VCaP (cell line): ENCODE results near the gene OR10A5.
A peak's percentile ranks its signal among the peaks of the same experiment; 100 is the strongest.
"Not testable (repeated sequence)": the region's sequence is repeated elsewhere in the genome, so short reads cannot be mapped to it uniquely, and the experiment has no call there.

ENCODE experiments used
- H3K27ac ChIP-seq: fragments of 450-650 bp; 2 replicates; pipeline ENCODE4 v1.5.1; 2017
- TF ChIP-seq, protein P1 (sequence below): fragments of 450-650 bp; conservative IDR thresholded peaks from 2 replicates; pipeline ENCODE4 v1.5.1; 2017; ENCODE audit warnings: mild to moderate bottlenecking, moderate library complexity

OR10A5 gene, protein sequence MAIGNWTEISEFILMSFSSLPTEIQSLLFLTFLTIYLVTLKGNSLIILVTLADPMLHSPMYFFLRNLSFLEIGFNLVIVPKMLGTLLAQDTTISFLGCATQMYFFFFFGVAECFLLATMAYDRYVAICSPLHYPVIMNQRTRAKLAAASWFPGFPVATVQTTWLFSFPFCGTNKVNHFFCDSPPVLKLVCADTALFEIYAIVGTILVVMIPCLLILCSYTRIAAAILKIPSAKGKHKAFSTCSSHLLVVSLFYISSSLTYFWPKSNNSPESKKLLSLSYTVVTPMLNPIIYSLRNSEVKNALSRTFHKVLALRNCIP

DNA sequence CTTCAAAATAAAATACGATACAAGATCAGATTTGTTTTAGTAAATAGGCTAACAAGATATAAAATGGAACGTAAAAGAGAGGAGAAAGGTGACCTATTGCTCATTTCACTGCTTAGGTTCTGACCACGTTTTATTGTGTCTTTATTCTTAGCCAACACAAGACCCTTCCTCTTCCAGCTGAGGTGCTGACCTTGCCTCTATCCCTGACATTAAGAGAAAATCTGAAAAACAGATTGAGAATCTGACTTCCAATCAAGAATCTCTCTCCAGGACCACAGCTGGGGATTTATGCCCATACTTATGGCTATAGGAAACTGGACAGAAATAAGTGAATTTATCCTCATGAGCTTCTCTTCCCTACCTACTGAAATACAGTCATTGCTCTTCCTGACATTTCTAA is at the start of gene OR10A5:
Gene OR10A5, plus strand, starts transcription at position 301 of the 400 bp plus-strand sequence. Its CDS starts 0 bp downstream, at position 301.
- no peak within 1 kb of the TSS for H3K27ac ChIP-seq

DNA sequence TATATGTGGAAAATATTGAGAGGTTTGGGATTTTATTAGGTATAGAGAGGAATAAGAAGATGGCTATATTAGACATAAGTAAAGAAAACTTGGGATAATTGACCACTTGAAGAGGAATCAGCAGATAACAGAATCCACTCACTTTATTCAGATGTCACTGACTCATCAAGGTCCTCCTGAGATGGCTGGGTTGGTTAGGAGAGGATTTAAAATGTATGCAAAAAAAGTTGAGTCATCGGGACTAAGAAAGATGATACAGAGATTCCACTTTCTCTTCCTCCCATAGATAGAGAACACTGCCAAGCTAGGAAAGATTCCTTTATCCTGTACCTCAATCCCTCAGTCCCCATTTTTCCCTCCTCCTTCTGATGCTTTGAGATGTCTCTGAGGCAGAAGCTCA is 46.1 kb upstream of the OR10A5 start, which contains the start of gene OR6A2:
Gene OR6A2, minus strand, starts transcription at position 288 of the 400 bp plus-strand sequence. CDS start 3,981 bp downstream, outside the sequence.
- TF ChIP-seq, protein P1, sequence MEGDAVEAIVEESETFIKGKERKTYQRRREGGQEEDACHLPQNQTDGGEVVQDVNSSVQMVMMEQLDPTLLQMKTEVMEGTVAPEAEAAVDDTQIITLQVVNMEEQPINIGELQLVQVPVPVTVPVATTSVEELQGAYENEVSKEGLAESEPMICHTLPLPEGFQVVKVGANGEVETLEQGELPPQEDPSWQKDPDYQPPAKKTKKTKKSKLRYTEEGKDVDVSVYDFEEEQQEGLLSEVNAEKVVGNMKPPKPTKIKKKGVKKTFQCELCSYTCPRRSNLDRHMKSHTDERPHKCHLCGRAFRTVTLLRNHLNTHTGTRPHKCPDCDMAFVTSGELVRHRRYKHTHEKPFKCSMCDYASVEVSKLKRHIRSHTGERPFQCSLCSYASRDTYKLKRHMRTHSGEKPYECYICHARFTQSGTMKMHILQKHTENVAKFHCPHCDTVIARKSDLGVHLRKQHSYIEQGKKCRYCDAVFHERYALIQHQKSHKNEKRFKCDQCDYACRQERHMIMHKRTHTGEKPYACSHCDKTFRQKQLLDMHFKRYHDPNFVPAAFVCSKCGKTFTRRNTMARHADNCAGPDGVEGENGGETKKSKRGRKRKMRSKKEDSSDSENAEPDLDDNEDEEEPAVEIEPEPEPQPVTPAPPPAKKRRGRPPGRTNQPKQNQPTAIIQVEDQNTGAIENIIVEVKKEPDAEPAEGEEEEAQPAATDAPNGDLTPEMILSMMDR, result no peak
- H3K27ac ChIP-seq, result no peak within 1 kb of the TSS

More for the DNA sequence above, at the start of gene OR10A5:
- TF ChIP-seq, protein P1, result no peak

DNA sequence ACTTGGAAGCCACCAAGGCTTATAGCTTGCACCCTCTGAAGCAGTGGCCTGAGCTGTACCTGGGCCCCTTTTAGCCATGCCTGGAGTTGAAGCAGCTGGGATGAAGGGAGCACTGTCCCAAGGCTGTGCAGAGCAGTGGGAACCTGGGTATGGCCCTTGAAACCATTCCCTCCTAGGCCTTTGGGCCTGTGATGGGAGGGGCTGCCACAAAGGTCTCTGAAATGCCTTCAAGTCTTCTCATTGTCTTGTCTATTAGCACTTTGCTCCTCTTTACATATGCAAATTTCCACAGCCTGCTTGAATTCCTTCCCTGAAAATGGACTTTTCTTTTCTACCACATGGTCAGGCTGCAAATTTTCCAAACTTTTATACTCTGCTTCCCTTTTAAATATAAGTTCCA is 44.4 kb upstream of the OR10A5 start:
- not testable (repeated sequence) for H3K27ac ChIP-seq

DNA sequence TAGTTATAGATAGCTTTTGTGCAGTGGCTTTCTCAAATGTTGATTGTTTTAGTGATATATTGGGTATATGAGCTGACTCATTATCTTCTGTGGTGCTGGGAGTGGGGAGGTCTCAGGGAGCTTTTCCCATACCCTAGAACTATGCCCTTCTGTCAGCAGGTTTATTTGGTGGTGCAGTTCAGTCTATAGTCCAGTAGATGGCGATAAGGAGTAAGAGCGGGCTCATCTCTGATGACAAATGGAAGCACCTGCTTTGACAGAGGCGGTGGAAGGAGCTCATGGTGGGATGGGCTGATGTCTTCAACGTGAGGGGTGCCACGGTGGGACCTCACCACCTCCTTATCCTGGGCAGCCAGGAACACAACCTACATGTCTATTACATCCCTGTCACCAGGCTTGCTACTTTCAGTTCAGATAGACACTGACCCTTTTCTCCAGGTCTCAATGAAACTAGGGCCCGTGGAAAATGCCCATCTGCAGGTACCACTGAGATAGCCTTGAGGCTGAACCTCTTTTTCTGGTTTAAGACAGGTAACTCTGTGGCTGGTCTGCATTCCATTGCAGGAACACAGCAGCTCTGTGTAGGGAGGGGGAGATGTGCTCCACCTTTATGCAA is 33.0 kb upstream of the OR10A5 start:
- no peak overlapping the region for H3K27ac ChIP-seq
- TF ChIP-seq, protein P1, result peak; percentile 94

DNA sequence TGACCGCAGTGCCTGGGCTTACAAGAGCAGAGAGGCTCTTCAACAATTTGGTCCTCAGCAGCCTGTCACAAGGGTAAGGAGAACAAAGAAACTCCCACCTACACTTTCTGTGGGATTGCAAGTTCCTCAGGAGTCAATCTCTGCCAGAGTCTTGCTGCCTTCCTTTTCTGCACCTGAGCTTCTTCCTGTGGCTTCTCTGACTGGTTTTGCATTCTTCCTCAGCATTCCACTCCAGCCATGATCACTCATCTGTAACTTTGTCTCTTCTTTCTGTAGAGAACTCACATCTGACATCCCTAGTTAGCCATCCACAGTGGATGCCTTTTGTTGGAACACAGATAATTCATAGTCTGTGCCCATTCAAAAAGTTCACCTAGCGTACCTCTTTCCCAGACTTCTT is 31.8 kb upstream of the OR10A5 start:
- TF ChIP-seq, protein P1, result no peak
- no peak overlapping the region for H3K27ac ChIP-seq

DNA sequence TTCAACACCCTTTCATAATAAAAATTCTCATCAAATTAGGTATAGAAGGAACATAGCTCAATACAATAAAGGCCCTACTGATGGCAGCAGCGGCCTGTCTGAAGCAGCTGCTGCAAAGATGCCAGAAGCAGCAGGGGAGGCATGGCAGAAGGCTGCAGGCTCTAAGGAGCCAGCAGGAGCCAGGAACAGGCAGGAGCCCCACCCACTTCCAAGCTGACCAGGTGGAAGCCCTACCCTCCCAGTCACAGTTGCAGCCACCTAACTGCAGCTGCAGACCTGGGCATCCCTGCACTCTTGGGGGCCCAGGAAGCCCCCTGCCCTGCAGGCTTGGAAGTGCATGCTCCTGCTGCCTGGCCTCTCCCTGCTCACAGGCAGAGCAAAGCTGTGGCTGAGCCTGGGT is 27.8 kb upstream of the OR10A5 start:
- TF ChIP-seq, protein P1, result 0 out of 2 replicates have a peak, but pooled peaks have one; percentile 9
- no peak overlapping the region for H3K27ac ChIP-seq

DNA sequence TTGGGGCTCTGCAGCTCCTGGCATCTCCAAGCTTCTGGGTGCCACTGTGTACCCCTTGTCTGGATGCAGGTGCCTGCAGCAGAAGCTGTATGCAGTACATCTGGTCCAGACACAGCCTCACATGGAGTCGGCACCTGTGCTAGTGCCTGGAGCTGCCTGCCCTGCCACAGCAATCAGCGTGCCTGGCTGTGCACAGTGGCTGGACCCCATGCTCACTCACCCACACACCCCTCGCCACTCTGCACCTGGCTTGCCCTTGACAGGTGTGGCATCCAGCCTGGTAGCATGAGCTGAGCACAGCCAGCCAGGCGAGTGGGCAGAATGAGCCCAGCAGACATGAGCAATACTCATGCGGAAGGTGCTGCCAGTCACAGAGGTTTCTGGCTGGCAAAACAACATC is 26.5 kb upstream of the OR10A5 start:
- H3K27ac ChIP-seq, result no peak overlapping the region
- TF ChIP-seq, protein P1, result no peak
